Tibial artery (tissue), 4 donors: Measurements from ENCODE around the gene LMO4.

Source experiments
- DNase-seq, 2 donors: peaks; one replicate each; pipeline ENCODE4 v3.0.0-alpha.2; 2019
- H3K27ac ChIP-seq, 2 donors: fragments of 200-600 bp; sonication (generic) in 1 of 2; 1 replicate in 1 of 2; 2 replicates in 1 of 2; pipeline ENCODE4 v1.5.1; 2018 to 2019; ENCODE audit warnings: mild to moderate bottlenecking in 1 of 2
- H3K27me3 ChIP-seq, 2 donors: fragments of 200-600 bp; sonication (generic) in 1 of 2; one replicate each; pipeline versions ENCODE4 v1.5.1 to v1.6.0; 2016 to 2019
- H3K36me3 ChIP-seq, 3 donors: fragments of 200-600 bp; sonication (generic) in 2 of 3; one replicate each; pipeline ENCODE4 v1.5.1; 2016 to 2019; ENCODE audit warnings: mild to moderate bottlenecking in 2 of 3
- H3K4me1 ChIP-seq, 4 donors: fragments of 200-600 bp; sonication (generic) in 2 of 4; 1 replicate in 3 of 4; 2 replicates in 1 of 4; pipeline ENCODE4 v1.5.1; 2016 to 2019
- H3K4me3 ChIP-seq, 2 donors: fragments of 200-600 bp; sonication (generic) in 1 of 2; 1 replicate in 1 of 2; 2 replicates in 1 of 2; pipeline ENCODE4 v1.5.1; 2018 to 2019; ENCODE audit warnings: mild to moderate bottlenecking in 2 of 2
- H3K9me3 ChIP-seq, 3 donors: fragments of 200-600 bp; sonication (generic) in 1 of 3; one replicate each; pipeline ENCODE4 v1.5.1; 2016 to 2019
- CTCF ChIP-seq, 2 experiments: fragments of 200-600 bp in 1 of 2; fragments of 450-650 bp in 1 of 2; IDR thresholded peaks; one replicate each; pipeline ENCODE4 v1.5.1; 2017 to 2019; ENCODE audit warnings: antibody characterized with exemption in 2 of 2, mild to moderate bottlenecking in 1 of 2, moderate library complexity in 1 of 2
- intact Hi-C: fragments of 100-400 bp; cut with DNase I; formaldehyde crosslinking; loops from one replicate; pipeline ENCODE4 v1.15.0; 2023; ENCODE audit warnings: low total_unique reads

Gene LMO4

GRCh38 chr1:87379306-87379705 is 50.6 kb downstream of the LMO4 start:
- Histone ChIP-seq H3K9me3 (peaks cover 0 to 14% (median 0%) of the 10 kb centered on the region in 3 donors), H3K36me3 (peaks cover 0 to 6% (median 0%) of the 10 kb centered on the region in 3 donors), H3K27ac (no peak overlapping the region), H3K4me3 (no peak overlapping the region), H3K27me3 (no peaks in the 10 kb centered on the region), H3K4me1 (no peaks in the 10 kb centered on the region)
- DNase-seq = no peak
- intact Hi-C loops = no loop called here
- no peak for TF ChIP-seq CTCF (IDR thresholded peaks at IDR 0.05)

GRCh38 chr1:87386217-87386790 is 57.6 kb downstream of the LMO4 start:
- H3K4me1 ChIP-seq = no peaks in the 10 kb centered on the region
- H3K9me3 ChIP-seq = no peaks in the 10 kb centered on the region
- no peaks in the 10 kb centered on the region for H3K36me3 ChIP-seq
- no peak for DNase-seq
- TF ChIP-seq CTCF (IDR thresholded peaks at IDR 0.05) = no peak
- no peak overlapping the region for H3K27ac ChIP-seq
- intact Hi-C loops = no loop called here
- H3K4me3 ChIP-seq = no peak overlapping the region
- H3K27me3 ChIP-seq = no peaks in the 10 kb centered on the region

GRCh38 chr1:87388411-87388810 is 59.7 kb downstream of the LMO4 start:
- Histone ChIP-seq H3K4me3 (no peak overlapping the region), H3K27me3 (no peaks in the 10 kb centered on the region), H3K4me1 (peaks cover 0 to 12% (median 6%) of the 10 kb centered on the region in 4 donors), H3K27ac (no peak overlapping the region), H3K9me3 (no peaks in the 10 kb centered on the region), H3K36me3 (no peaks in the 10 kb centered on the region)
- no peak for DNase-seq
- TF ChIP-seq CTCF (IDR thresholded peaks at IDR 0.05) = no peak
- intact Hi-C loops = no loop called here

GRCh38 chr1:87389011-87389410 is 60.3 kb downstream of the LMO4 start:
- no peak for TF ChIP-seq CTCF (IDR thresholded peaks at IDR 0.05)
- intact Hi-C loops = no loop called here
- no peaks in the 10 kb centered on the region for H3K36me3 ChIP-seq

GRCh38 chr1:87389546-87389945 is 60.9 kb downstream of the LMO4 start:
- Histone ChIP-seq H3K4me3 (no peak overlapping the region), H3K27me3 (no peaks in the 10 kb centered on the region), H3K9me3 (no peaks in the 10 kb centered on the region), H3K27ac (no peak overlapping the region), H3K36me3 (no peaks in the 10 kb centered on the region), H3K4me1 (peaks cover 0 to 13% (median 6%) of the 10 kb centered on the region in 4 donors)
- TF ChIP-seq CTCF (IDR thresholded peaks at IDR 0.05) = no peak
- intact Hi-C loops = no loop called here
- no peak for DNase-seq

More at GRCh38 chr1:87389011-87389410, 60.3 kb downstream of the LMO4 start:
- Histone ChIP-seq H3K27me3 (no peaks in the 10 kb centered on the region), H3K27ac (no peak overlapping the region), H3K9me3 (no peaks in the 10 kb centered on the region), H3K4me1 (peaks cover 0 to 13% (median 6%) of the 10 kb centered on the region in 4 donors), H3K4me3 (no peak overlapping the region)
- no peak for DNase-seq
